ENCODE measurements around the gene CMTM5.

The CMTM5 gene

GRCh38 chr14:23362200-23362599 lies 14.6 kb upstream of the CMTM5 start:
- H3K9me3 ChIP-seq (ENCODE audit: low read length), result no peaks in the 10 kb centered on the region
- H2AFZ ChIP-seq (ENCODE audit: low read depth, low read length), result no peak overlapping the region
- peaks cover 26% of the 10 kb centered on the region for H3K4me1 ChIP-seq (ENCODE audit: insufficient read depth, low read length)
- no peak overlapping the region for H3K4me3 ChIP-seq (ENCODE audit: low read length)
- peaks cover 50% of the 10 kb centered on the region for H3K36me3 ChIP-seq (ENCODE audit: insufficient read depth, low read length)
- no peaks in the 10 kb centered on the region for H3K27me3 ChIP-seq (ENCODE audit: insufficient read depth, low read length)

- H3K36me3 ChIP-seq (ENCODE audit: insufficient read depth, low read length), result peaks cover 29% of the 10 kb centered on the region
- H3K4me3 ChIP-seq (ENCODE audit: low read length), result peak overlapping the region; percentile 64
- no peak overlapping the region for H2AFZ ChIP-seq (ENCODE audit: low read depth, low read length)
- H3K4me1 ChIP-seq (ENCODE audit: insufficient read depth, low read length), result peaks cover 26% of the 10 kb centered on the region
- peaks cover 9% of the 10 kb centered on the region for H3K27me3 ChIP-seq (ENCODE audit: insufficient read depth, low read length)
- H3K9me3 ChIP-seq (ENCODE audit: low read length), result no peaks in the 10 kb centered on the region
These were observed 12.4 kb upstream of the CMTM5 start for GRCh38 chr14:23364164-23365035.

GRCh38 chr14:23365036-23365731 lies 11.7 kb upstream of the CMTM5 start, which contains the start of gene EFS:
Gene EFS (minus strand): TSS chr14:23365172. CDS start chr14:23365025, 147 bp downstream.
- Histone ChIP-seq H2AFZ (ENCODE audit: low read depth, low read length) (no peak within 1 kb of the TSS), H3K9me3 (ENCODE audit: low read length) (no peaks in the 10 kb centered on the region), H3K4me3 (ENCODE audit: low read length) (peak within 1 kb of the TSS; percentile 64), H3K36me3 (ENCODE audit: insufficient read depth, low read length) (peaks cover 23% of the 10 kb centered on the region), H3K27me3 (ENCODE audit: insufficient read depth, low read length) (peaks cover 12% of the 10 kb centered on the region), H3K4me1 (ENCODE audit: insufficient read depth, low read length) (peaks cover 26% of the 10 kb centered on the region)

GRCh38 chr14:23365732-23366425 lies 11.0 kb upstream of the CMTM5 start:
- Histone ChIP-seq H2AFZ (ENCODE audit: low read depth, low read length) (no peak overlapping the region), H3K4me1 (ENCODE audit: insufficient read depth, low read length) (peaks cover 26% of the 10 kb centered on the region), H3K27me3 (ENCODE audit: insufficient read depth, low read length) (peaks cover 18% of the 10 kb centered on the region), H3K36me3 (ENCODE audit: insufficient read depth, low read length) (peaks cover 17% of the 10 kb centered on the region), H3K4me3 (ENCODE audit: low read length) (peak overlapping the region; percentile 64), H3K9me3 (ENCODE audit: low read length) (no peaks in the 10 kb centered on the region)

- Histone ChIP-seq H3K4me3 (ENCODE audit: low read length) (peak overlapping the region; percentile 64), H3K9me3 (ENCODE audit: low read length) (no peaks in the 10 kb centered on the region)
These were observed 10.4 kb upstream of the CMTM5 start for GRCh38 chr14:23366426-23366921.

GRCh38 chr14:23370221-23370620 lies 6.6 kb upstream of the CMTM5 start:
- no peaks in the 10 kb centered on the region for H3K36me3 ChIP-seq (ENCODE audit: insufficient read depth, low read length)
- no peak overlapping the region for H3K4me3 ChIP-seq (ENCODE audit: low read length)
- H3K27me3 ChIP-seq (ENCODE audit: insufficient read depth, low read length), result peaks cover 25% of the 10 kb centered on the region
- H3K4me1 ChIP-seq (ENCODE audit: insufficient read depth, low read length), result peaks cover 5% of the 10 kb centered on the region
- H3K9me3 ChIP-seq (ENCODE audit: low read length), result no peaks in the 10 kb centered on the region
- H2AFZ ChIP-seq (ENCODE audit: low read depth, low read length), result no peak overlapping the region

More at GRCh38 chr14:23366426-23366921, 10.4 kb upstream of the CMTM5 start:
- Histone ChIP-seq H3K4me1 (ENCODE audit: insufficient read depth, low read length) (peaks cover 26% of the 10 kb centered on the region), H2AFZ (ENCODE audit: low read depth, low read length) (peak overlapping the region; percentile 41), H3K27me3 (ENCODE audit: insufficient read depth, low read length) (peaks cover 22% of the 10 kb centered on the region), H3K36me3 (ENCODE audit: insufficient read depth, low read length) (peaks cover 11% of the 10 kb centered on the region)

GRCh38 chr14:23371865-23372264 lies 5.0 kb upstream of the CMTM5 start:
- peaks cover 34% of the 10 kb centered on the region for H3K27me3 ChIP-seq (ENCODE audit: insufficient read depth, low read length)
- H3K36me3 ChIP-seq (ENCODE audit: insufficient read depth, low read length), result no peaks in the 10 kb centered on the region
- H3K4me3 ChIP-seq (ENCODE audit: low read length), result no peak overlapping the region

GRCh38 chr14:23372509-23372908 lies 4.3 kb upstream of the CMTM5 start, which contains the start of gene IL25:
Gene IL25 (plus strand): TSS chr14:23372809.
- Histone ChIP-seq H3K27me3 (ENCODE audit: insufficient read depth, low read length) (peaks cover 40% of the 10 kb centered on the region), H3K4me1 (ENCODE audit: insufficient read depth, low read length) (no peaks in the 10 kb centered on the region)

More at GRCh38 chr14:23371865-23372264, 5.0 kb upstream of the CMTM5 start:
- Histone ChIP-seq H2AFZ (ENCODE audit: low read depth, low read length) (no peak overlapping the region), H3K4me1 (ENCODE audit: insufficient read depth, low read length) (peaks cover 2% of the 10 kb centered on the region), H3K9me3 (ENCODE audit: low read length) (no peaks in the 10 kb centered on the region)

GRCh38 chr14:23373041-23373440 lies 3.8 kb upstream of the CMTM5 start:
- Histone ChIP-seq H2AFZ (ENCODE audit: low read depth, low read length) (no peak overlapping the region), H3K27me3 (ENCODE audit: insufficient read depth, low read length) (peaks cover 46% of the 10 kb centered on the region)

More at GRCh38 chr14:23372509-23372908, 4.3 kb upstream of the CMTM5 start, which contains the start of gene IL25:
- no peak within 1 kb of the TSS for H2AFZ ChIP-seq (ENCODE audit: low read depth, low read length)
- no peaks in the 10 kb centered on the region for H3K36me3 ChIP-seq (ENCODE audit: insufficient read depth, low read length)
- no peak within 1 kb of the TSS for H3K4me3 ChIP-seq (ENCODE audit: low read length)
- no peaks in the 10 kb centered on the region for H3K9me3 ChIP-seq (ENCODE audit: low read length)

GRCh38 chr14:23375527-23376251 lies 1.2 kb upstream of the CMTM5 start:
- no peaks in the 10 kb centered on the region for H3K9me3 ChIP-seq (ENCODE audit: low read length)

More at GRCh38 chr14:23373041-23373440, 3.8 kb upstream of the CMTM5 start:
- Histone ChIP-seq H3K9me3 (ENCODE audit: low read length) (no peaks in the 10 kb centered on the region), H3K4me3 (ENCODE audit: low read length) (no peak overlapping the region), H3K36me3 (ENCODE audit: insufficient read depth, low read length) (no peaks in the 10 kb centered on the region), H3K4me1 (ENCODE audit: insufficient read depth, low read length) (no peaks in the 10 kb centered on the region)

GRCh38 chr14:23377198-23377550 lies 328 bp downstream of the CMTM5 start:
- Histone ChIP-seq H3K4me1 (ENCODE audit: insufficient read depth, low read length) (no peaks in the 10 kb centered on the region), H3K36me3 (ENCODE audit: insufficient read depth, low read length) (no peaks in the 10 kb centered on the region), H3K9me3 (ENCODE audit: low read length) (no peaks in the 10 kb centered on the region), H3K27me3 (ENCODE audit: insufficient read depth, low read length) (peaks cover 35% of the 10 kb centered on the region), H2AFZ (ENCODE audit: low read depth, low read length) (no peak overlapping the region), H3K4me3 (ENCODE audit: low read length) (no peak overlapping the region)

More at GRCh38 chr14:23375527-23376251, 1.2 kb upstream of the CMTM5 start:
- no peaks in the 10 kb centered on the region for H3K36me3 ChIP-seq (ENCODE audit: insufficient read depth, low read length)
- no peaks in the 10 kb centered on the region for H3K4me1 ChIP-seq (ENCODE audit: insufficient read depth, low read length)
- no peak overlapping the region for H3K4me3 ChIP-seq (ENCODE audit: low read length)
- peaks cover 39% of the 10 kb centered on the region for H3K27me3 ChIP-seq (ENCODE audit: insufficient read depth, low read length)
- H2AFZ ChIP-seq (ENCODE audit: low read depth, low read length), result no peak overlapping the region
